Neural progenitor cell (in vitro differentiated cells): ENCODE measurements around the gene SLC19A1.

Experiments
- EZH2 ChIP-seq: fragments of 200-600 bp; sonication (generic); IDR thresholded peaks from 2 replicates; pipeline ENCODE4 v1.6.1; 2017; ENCODE audit warnings: antibody characterized with exemption, mild to moderate bottlenecking, moderate library complexity
- EZH2phosphoT487 ChIP-seq: fragments of 200-600 bp; sonication (generic); IDR thresholded peaks from 2 replicates; pipeline ENCODE4 v1.6.1; 2017; ENCODE audit warnings: antibody characterized with exemption
- TF ChIP-seq, protein P1 (sequence below): fragments of 200-600 bp; sonication (generic); IDR thresholded peaks from 2 replicates; pipeline ENCODE4 v1.5.1; 2017; ENCODE audit warnings: antibody characterized with exemption, mild to moderate bottlenecking

DNA sequence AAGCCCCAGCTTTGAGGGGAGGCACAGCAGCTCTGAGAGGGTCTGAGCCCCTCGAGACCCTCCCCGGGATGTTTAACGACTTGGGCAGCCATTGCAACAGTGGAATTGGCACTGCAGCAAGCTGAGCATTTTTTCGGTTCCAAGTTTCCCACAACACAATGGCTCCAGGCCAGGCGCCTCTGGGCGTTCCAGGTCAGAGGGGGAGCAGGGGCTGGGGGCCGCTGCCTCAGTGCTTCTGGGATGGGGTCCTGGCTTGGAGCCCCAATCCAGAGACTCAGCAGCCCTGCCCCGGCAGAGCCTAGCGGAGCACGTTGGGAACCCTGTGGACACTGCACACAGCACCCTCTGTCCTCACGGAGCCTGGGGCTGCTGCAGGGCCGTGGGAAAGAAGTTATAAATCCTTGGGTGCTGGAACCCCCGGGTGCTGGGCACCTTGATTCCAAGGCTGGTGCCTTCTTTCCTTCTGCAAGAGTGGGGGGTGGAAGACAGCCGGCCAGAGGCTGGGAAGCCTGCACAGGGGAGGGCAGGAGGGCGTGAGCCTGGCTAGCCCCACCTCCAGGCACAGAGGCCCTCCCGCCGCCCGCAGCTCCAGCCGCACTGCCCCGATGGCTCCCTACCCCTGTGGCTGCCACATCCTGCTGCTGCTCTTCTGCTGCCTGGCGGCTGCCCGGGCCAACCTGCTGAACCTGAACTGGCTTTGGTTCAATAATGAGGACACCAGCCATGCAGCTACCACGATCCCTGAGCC lies 87.1 kb downstream of the SLC19A1 start:
- TF ChIP-seq, protein P1, sequence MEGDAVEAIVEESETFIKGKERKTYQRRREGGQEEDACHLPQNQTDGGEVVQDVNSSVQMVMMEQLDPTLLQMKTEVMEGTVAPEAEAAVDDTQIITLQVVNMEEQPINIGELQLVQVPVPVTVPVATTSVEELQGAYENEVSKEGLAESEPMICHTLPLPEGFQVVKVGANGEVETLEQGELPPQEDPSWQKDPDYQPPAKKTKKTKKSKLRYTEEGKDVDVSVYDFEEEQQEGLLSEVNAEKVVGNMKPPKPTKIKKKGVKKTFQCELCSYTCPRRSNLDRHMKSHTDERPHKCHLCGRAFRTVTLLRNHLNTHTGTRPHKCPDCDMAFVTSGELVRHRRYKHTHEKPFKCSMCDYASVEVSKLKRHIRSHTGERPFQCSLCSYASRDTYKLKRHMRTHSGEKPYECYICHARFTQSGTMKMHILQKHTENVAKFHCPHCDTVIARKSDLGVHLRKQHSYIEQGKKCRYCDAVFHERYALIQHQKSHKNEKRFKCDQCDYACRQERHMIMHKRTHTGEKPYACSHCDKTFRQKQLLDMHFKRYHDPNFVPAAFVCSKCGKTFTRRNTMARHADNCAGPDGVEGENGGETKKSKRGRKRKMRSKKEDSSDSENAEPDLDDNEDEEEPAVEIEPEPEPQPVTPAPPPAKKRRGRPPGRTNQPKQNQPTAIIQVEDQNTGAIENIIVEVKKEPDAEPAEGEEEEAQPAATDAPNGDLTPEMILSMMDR, result no peak
- TF ChIP-seq EZH2, result no peak
- TF ChIP-seq EZH2phosphoT487, result no peak
